Measurements from ENCODE around the gene AKNA.
"Not testable (repeated sequence)": the region's sequence is repeated elsewhere in the genome, so short reads cannot be mapped to it uniquely, and the experiment has no call there.

The AKNA gene

DNA sequence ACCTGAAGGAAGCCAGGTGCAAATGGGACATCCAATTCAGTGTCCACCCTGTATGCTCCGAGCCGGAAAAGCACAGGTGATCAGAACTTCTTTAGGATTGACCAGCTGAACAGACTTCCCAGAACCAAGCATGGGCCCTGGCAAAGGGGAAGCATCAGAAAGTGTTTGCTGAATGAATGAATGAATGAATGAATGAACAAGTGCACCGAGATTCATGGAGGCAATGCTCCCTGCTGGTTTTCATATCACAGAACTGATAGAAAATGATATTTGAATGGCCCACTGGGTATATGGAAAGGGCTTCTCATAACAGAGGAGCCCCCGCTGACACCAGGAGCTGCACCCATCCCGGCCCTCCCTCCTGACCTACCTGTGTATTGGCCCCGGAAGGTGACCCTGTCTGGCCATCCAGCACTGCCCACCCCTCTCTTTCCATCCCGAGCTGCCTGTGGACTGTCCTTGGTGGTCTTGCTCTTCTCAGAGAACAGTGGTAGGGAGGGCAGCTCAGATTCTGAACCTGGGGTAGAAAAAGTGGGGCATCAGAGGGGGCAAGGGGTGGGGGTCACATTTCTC is 42.2 kb downstream of the AKNA start:
- FAIRE-seq (no peak), DNase-seq (ENCODE audit: insufficient read length, low spot score) (no peak)
- TF ChIP-seq POLR2A (IDR thresholded peaks at IDR 0.05; ENCODE audit: low read depth, low read length), result no peak

DNA sequence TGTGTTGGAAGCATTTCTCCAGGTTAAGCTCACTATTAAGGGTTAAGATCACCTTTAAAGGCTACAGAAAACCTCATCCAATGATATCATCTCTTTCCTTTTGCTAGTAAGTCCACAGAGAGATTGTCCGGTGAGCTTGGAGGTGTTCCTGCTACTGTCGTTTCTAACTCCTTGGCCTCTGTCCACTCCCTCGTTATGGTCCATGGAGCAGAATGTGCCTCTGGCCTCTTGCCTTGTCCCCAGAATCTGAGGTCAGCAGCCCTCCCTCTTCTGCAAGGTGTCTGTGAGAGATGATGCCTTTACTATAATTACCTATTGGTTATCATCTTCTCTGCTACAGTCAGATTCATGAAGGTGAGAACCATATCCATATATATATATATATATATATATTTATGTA is 43.1 kb downstream of the AKNA start:
- TF ChIP-seq POLR2A (IDR thresholded peaks at IDR 0.05; ENCODE audit: low read depth, low read length), result no peak
- FAIRE-seq, result no peak
- no peak for DNase-seq (ENCODE audit: insufficient read length, low spot score)

DNA sequence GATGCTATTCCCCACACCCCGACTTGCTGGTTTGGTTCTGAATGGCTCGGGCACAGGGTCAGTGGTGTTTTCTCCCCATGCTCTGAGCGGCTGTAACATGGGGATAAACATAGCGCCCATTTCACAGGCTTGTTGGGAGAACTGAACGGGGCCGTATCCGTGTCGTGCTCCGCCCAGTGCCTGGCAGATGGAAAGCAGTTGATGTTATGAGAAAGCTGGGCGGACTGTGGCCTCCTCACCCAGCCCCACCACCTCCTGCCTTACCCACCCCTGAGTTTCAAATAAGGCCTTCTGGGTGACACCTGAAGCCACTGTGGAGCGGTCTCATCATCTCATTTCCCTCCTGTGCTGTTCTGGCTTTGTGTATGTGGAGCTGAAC is 43.6 kb downstream of the AKNA start:
- FAIRE-seq (no peak), DNase-seq (ENCODE audit: insufficient read length, low spot score) (no peak)
- TF ChIP-seq POLR2A (IDR thresholded peaks at IDR 0.05; ENCODE audit: low read depth, low read length), result no peak

DNA sequence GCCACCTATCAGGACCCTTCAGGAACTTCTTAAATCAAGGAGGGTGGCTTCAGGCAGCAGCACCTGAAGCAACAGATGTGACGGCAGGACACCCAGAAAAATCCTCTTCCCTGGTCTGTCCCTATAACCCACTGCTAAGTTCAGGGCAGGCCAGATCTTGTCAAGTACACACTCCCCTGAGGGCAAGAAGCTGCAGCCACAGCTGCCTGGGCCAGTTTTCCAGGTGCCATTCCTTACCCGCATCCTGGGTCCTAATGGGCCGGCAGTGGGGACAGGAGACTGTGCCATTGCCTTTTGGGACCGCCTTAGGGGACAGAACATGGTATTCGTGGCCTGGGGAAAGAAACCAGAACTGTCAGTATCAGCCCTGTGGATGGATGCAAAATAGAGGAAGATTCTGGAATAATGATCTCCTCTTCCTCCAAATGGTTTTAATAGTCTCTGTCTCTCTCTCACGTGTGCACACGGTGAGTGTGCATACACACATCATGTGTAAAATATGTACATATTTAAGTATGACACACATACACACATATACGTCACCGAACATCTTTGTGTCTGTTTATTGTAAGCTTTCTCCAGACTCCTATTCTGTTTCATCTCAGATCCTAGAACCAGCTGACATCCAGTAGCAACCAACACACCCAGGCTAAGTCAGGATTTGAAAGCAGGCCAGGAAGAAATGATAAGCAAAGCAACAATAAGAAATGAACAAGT is 44.2 kb downstream of the AKNA start:
- no peak for DNase-seq (ENCODE audit: insufficient read length, low spot score)
- TF ChIP-seq POLR2A (IDR thresholded peaks at IDR 0.05; ENCODE audit: low read depth, low read length), result no peak
- FAIRE-seq, result no peak

DNA sequence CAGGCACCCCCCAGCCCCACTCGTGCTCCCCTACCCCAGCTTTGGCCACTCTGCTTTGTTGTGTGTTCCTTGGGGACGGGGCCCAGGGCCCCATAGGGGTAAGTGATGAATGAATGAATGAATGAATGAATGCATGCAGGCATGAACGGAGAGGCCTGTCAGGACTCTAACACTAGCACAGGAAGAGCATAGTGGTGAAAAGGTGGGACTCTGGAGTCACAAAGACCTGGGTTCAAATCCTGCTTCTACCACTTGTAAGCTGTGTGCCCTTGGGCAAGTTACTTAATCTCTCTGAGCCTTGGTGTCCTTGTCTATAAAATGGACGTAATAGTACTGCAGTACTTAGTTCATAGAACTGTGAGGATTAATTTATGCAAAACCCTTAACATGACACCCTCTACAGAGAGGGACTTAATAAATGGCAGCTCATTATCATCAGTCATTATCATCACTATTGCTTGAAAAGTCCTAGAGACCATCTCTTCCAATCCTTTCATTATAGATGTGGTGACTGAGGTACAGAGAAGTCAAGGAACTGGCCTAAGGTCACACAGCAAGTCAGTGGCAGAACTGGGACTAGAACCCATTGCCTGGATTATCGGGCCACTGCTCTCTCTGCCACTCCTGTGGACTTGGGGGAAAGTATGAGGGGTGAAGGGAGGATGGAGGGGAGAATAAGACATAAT is 44.9 kb downstream of the AKNA start:
- FAIRE-seq (no peak), DNase-seq (ENCODE audit: insufficient read length, low spot score) (no peak)
- no peak for TF ChIP-seq POLR2A (IDR thresholded peaks at IDR 0.05; ENCODE audit: low read depth, low read length)

GRCh38 chr9:114341991-114342390 is 45.8 kb downstream of the AKNA start:
- no peak for TF ChIP-seq POLR2A (IDR thresholded peaks at IDR 0.05; ENCODE audit: low read depth, low read length)
- DNase-seq (ENCODE audit: insufficient read length, low spot score) (no peak), FAIRE-seq (no peak)

GRCh38 chr9:114341152-114341830 is 46.5 kb downstream of the AKNA start:
- DNase-seq (ENCODE audit: insufficient read length, low spot score) (no peak), FAIRE-seq (no peak)
- no peak for TF ChIP-seq POLR2A (IDR thresholded peaks at IDR 0.05; ENCODE audit: low read depth, low read length)

DNA sequence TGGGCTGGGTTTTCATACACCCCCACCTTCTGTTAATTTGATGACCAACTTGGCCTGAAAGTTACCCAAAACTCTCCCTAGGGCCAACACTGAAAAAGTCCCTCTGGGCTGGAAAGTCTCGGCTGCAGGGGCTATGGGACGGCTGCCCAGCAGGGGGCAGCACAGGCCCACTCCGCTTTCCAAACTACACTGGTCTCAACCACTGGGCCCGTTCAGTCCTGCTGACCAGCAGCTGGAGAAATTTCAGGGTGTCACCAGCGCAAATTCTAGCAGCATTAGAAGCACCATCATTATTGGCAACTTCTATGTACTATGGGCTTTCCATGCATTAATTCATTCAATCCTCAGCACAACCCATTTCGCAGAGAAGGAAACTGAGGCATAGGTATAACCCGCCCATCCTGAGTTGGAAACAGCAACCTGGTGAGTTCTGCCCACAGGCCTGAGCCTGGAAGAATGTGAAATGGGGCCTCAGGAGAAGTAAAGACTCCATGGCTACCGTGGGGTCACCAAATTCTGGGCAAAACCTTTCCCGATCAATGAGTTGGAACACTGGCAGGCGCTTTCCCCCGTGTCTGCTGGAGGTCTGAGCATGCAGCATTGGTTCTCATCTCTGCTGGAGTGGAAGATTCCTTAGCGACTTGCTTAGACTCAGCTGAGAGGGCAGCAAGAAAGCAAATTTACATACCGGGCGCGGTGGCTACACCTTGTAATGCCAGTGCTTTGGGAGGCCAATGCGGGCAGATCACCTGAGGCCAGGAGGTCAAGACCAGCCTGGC is 48.5 kb downstream of the AKNA start:
- no peak for TF ChIP-seq POLR2A (IDR thresholded peaks at IDR 0.05; ENCODE audit: low read depth, low read length)
- FAIRE-seq, result peak; percentile 64
- peak; percentile 87 for DNase-seq (ENCODE audit: insufficient read length, low spot score)

GRCh38 chr9:114338187-114338586 is 49.6 kb downstream of the AKNA start:
- no peak for TF ChIP-seq POLR2A (IDR thresholded peaks at IDR 0.05; ENCODE audit: low read depth, low read length)
- no peak for DNase-seq (ENCODE audit: insufficient read length, low spot score)
- no peak for FAIRE-seq

DNA sequence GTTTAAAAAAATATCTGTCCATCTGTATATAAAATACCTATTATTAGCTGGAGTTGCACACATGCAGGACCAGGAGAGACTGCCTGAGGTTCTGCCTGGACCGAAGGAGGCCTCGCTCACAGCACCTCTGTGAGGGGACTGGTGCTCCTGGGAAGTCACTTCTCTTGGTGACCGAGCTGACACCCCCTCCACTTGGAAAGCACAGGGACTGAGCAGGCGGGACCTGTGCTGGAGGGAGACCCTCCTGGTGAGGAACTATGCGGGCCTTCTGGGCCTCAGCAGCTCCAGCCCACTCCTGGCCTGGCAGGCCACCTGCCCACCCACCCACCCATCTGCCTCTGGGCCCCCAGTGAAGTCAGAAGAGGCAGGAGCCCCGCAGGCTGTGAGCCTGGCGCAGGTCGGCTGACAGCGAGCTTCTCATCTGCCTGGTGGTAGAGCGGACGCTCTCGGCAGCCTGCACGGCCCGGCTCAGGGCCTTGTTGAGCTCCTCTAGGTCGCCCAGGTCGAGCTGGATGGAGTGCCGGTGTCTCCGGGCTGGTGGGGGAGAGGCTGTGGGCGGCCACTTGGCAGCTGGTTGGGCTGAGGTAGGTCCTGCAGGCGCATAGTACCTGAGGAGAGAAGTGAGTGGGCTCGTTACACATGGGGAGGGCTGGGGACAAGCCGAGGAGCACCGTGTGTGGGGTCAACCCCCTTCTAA is 50.9 kb downstream of the AKNA start:
- no peak for FAIRE-seq
- no peak for TF ChIP-seq POLR2A (IDR thresholded peaks at IDR 0.05; ENCODE audit: low read depth, low read length)
- DNase-seq (ENCODE audit: insufficient read length, low spot score), result no peak

DNA sequence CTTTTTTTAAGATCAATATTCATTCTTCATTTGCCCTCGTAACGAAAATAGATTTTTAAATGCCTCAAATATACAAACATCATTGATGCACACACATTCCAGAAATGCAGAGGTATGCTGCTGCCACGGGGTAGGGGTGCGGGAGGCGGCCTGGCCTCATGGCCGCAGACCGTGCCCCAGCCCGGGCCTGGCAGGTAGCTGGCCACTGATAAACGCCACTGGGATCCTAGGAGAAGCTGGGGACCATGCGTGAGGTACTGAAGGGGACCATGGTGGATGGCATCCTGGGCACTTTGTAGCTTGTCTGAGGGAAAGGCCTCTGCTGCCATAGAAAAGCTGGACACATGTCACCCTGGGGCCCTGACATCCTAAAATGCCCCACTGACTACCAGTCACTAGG is 51.6 kb downstream of the AKNA start:
- no peak for TF ChIP-seq POLR2A (IDR thresholded peaks at IDR 0.05; ENCODE audit: low read depth, low read length)
- FAIRE-seq, result no peak
- DNase-seq (ENCODE audit: insufficient read length, low spot score), result no peak

DNA sequence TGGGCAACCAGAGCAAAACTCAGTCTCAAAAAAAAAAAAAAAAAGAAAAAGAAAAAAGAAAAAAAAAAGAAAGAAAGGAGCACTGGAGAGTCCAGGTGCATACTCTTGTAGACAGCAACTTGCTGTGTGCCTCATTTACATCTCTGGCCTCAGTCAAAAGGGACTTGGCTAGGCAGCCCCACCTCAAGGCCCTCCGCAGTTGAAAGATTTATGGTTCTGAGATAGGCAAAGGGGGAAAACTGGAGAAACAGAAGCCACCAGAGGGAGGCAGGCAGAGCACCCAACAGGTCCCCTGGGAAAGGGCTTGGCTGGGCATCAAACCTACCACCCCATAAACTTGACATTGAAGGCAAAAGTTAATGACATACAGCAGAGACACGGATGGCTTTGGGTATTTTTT is 52.0 kb downstream of the AKNA start:
- no peak for FAIRE-seq
- TF ChIP-seq POLR2A (IDR thresholded peaks at IDR 0.05; ENCODE audit: low read depth, low read length), result no peak

DNA sequence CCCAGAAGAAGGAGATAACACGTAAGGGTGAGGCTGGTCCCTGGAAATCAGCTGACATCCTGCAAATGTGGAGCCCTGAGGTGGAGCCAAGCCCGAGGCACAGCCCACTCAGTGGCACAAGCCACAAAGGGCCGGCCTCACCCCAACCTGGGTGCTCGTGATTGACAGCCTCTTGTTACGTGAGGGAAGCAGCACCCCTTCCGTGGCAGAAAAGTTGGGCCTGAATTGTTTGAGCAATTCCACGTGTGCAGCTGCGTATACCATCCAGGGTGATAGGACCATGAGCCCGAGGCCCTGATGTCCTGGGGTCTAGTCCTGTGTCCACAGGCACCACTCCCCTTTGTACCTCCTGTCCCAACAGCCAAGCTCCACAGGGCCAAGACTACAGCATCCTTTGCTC is 53.3 kb downstream of the AKNA start:
- no peak for FAIRE-seq
- no peak for DNase-seq (ENCODE audit: insufficient read length, low spot score)
- no peak for TF ChIP-seq POLR2A (IDR thresholded peaks at IDR 0.05; ENCODE audit: low read depth, low read length)

More for the DNA sequence above, 52.0 kb downstream of the AKNA start:
- no peak for DNase-seq (ENCODE audit: insufficient read length, low spot score)

GRCh38 chr9:114333718-114334117 is 54.1 kb downstream of the AKNA start:
- not testable (repeated sequence) for FAIRE-seq; DNase-seq (ENCODE audit: insufficient read length, low spot score)

- DNase-seq (ENCODE audit: insufficient read length, low spot score); FAIRE-seq: not testable (repeated sequence)
These were observed 55.2 kb downstream of the AKNA start for GRCh38 chr9:114332474-114333040.

DNA sequence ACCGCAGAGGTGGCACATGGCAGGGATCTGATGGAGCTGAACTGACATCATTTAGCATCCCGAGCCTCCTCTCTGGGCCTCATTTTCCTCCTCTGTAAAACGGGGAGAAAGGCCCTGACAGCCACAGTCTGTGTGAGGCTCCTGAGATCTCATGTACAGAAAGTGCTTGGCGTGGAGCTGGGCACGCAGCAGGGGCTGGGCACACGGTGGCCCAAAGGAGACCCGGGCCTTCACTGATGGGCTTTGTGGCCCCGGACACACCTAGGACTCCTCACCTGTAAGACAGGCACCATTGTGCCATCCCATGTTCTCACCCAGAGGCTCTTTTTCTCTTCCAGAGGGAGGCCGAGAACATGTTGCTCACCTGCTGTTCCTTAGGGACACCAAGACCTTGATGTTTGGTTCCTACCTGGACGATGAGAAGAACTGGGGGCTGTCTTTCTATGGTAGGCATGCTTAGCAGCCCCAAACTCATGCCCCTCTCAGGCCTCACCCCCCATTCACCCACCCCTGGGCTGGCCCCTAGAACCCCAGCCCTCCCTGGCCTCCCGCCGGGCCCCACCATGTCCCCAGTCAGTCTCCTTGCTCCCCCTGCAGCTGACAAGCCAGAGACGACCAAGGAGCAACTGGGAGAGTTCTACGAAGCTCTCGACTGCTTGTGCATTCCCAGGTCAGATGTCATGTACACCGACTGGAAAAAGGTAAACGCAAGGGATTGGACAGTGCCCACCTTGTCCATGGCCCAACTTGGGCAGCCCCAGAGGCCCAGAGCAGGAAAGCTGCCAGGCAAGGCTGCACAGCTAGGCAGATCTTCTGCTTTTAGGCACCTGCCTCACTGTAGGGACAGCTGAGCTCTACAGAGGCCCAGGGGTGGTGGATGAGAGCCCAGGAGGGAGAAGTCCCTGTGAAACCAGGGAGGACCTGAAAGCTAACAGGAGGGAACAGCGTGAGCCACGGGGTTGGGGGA is 56.3 kb downstream of the AKNA start:
- FAIRE-seq; DNase-seq (ENCODE audit: insufficient read length, low spot score): not testable (repeated sequence)
